Sigmoid colon (tissue), 4 donors: ENCODE data around the gene P2RY12.
"Not testable (repeated sequence)": the region's sequence is repeated elsewhere in the genome, so short reads cannot be mapped to it uniquely, and the experiment has no call there.

Experiments used
- CTCF ChIP-seq, 4 experiments: fragments of 450-650 bp in 3 of 4; fragments of 200-600 bp in 1 of 4; IDR thresholded peaks; one replicate each; pipeline ENCODE4 v1.5.1; 2016 to 2019; ENCODE audit warnings: antibody characterized with exemption in 4 of 4, mild to moderate bottlenecking in 3 of 4, moderate library complexity in 2 of 4
- EP300 ChIP-seq, 4 donors: sonication (generic); formaldehyde crosslinking; IDR thresholded peaks; one replicate each; pipeline ENCODE4 v1.6.1; 2017; ENCODE audit warnings: antibody characterized with exemption in 4 of 4
- POLR2A ChIP-seq, 2 donors: fragments of 450-650 bp; IDR thresholded peaks; one replicate each; pipeline ENCODE4 v1.6.1; 2016; ENCODE audit warnings: antibody characterized with exemption in 2 of 2, mild to moderate bottlenecking in 2 of 2, moderate library complexity in 2 of 2
- POLR2AphosphoS5 ChIP-seq, 4 donors: sonication (generic); formaldehyde crosslinking; IDR thresholded peaks; one replicate each; pipeline ENCODE4 v1.6.1; 2017; ENCODE audit warnings: antibody characterized with exemption in 4 of 4

GRCh38 chr3:151392191-151392590 lies 7.6 kb upstream of the P2RY12 start:
- not testable (repeated sequence) for TF ChIP-seq CTCF, POLR2A, POLR2AphosphoS5, EP300 (IDR thresholded peaks at IDR 0.05)
